CD14-positive monocyte (primary cell): ENCODE measurements around the gene ESRP2. TPM values are rescaled to one million over a fixed set of nuclear protein-coding genes. Genes with fewer than 3 reads are reported as not detected.

Source experiments
- DNase-seq, 3 donors: peaks; one replicate each; pipeline ENCODE4 v3.0.0-alpha.2; 2011 to 2022
- H2AFZ ChIP-seq: 2 replicates; pipeline ENCODE4 v1.6.0; 2012; ENCODE audit warnings: mild to moderate bottlenecking, low read depth, low read length, inconsistent platforms; ENCODE audit not compliant: insufficient read depth, poor library complexity, severe bottlenecking
- H3K27ac ChIP-seq, 2 donors: 1 replicate in 1 of 2; 2 replicates in 1 of 2; pipeline ENCODE4 v1.5.1; 2012 to 2013; ENCODE audit warnings: low read length in 2 of 2, control low read depth in 1 of 2, inconsistent platforms in 1 of 2, low read depth in 1 of 2, mild to moderate bottlenecking in 1 of 2
- H3K27me3 ChIP-seq, 2 donors: one replicate each; pipeline versions ENCODE4 v1.6.0 to v1.6.1; 2011 to 2013; ENCODE audit warnings: low read length in 2 of 2; ENCODE audit not compliant: control insufficient read depth in 2 of 2, insufficient read depth in 2 of 2
- H3K36me3 ChIP-seq, 2 donors: replicated peaks in 1 of 2; 1 replicate in 1 of 2; 2 replicates in 1 of 2; pipeline versions ENCODE4 v1.5.1 to v1.6.1; 2012 to 2013; ENCODE audit warnings: low read length in 2 of 2, control low read depth in 1 of 2, inconsistent platforms in 1 of 2, mild to moderate bottlenecking in 1 of 2; ENCODE audit not compliant: insufficient read depth in 2 of 2, control insufficient read depth in 1 of 2
- H3K4me1 ChIP-seq, 2 donors: 1 replicate in 1 of 2; 2 replicates in 1 of 2; pipeline versions ENCODE4 v1.5.1 to v1.6.1; 2012 to 2013; ENCODE audit warnings: low read length in 2 of 2, control low read depth in 1 of 2, inconsistent platforms in 1 of 2, mild to moderate bottlenecking in 1 of 2, moderate library complexity in 1 of 2; ENCODE audit not compliant: insufficient read depth in 2 of 2, control insufficient read depth in 1 of 2
- H3K4me2 ChIP-seq: replicated peaks from 2 replicates; pipeline ENCODE3; 2012; ENCODE audit warnings: low read length, moderate library complexity, mild to moderate bottlenecking; ENCODE audit not compliant: poor library complexity, severe bottlenecking; ENCODE audit errors: extremely low read depth
- H3K4me3 ChIP-seq, 3 experiments: fragments of 200-600 bp in 1 of 3; sonication (generic) in 1 of 3; replicated peaks in 1 of 3; 1 replicate in 2 of 3; 2 replicates in 1 of 3; pipeline ENCODE4 v1.5.1; 2011 to 2013; ENCODE audit warnings: low read length in 3 of 3, mild to moderate bottlenecking in 3 of 3, control low read depth in 2 of 3, low read depth in 2 of 3, inconsistent platforms in 1 of 3, moderate library complexity in 1 of 3
- H3K79me2 ChIP-seq: 2 replicates; pipeline ENCODE4 v1.6.0; 2012; ENCODE audit warnings: mild to moderate bottlenecking, control low read depth, inconsistent platforms, low read length, moderate library complexity; ENCODE audit not compliant: insufficient read depth
- H3K9ac ChIP-seq: 2 replicates; pipeline ENCODE4 v1.6.0; 2017; ENCODE audit warnings: low read length, mild to moderate bottlenecking; ENCODE audit not compliant: insufficient read depth, poor library complexity, severe bottlenecking
- H3K9me3 ChIP-seq, 2 donors: replicated peaks in 1 of 2; 1 replicate in 1 of 2; 2 replicates in 1 of 2; pipeline versions ENCODE4 v1.5.1 to v1.6.1; 2012 to 2013; ENCODE audit warnings: low read length in 2 of 2, control low read depth in 1 of 2; ENCODE audit not compliant: control insufficient read depth in 1 of 2, insufficient read depth in 1 of 2
- H4K20me1 ChIP-seq: 2 replicates; pipeline ENCODE4 v1.6.0; 2012; ENCODE audit warnings: mild to moderate bottlenecking, low read length, control low read depth, moderate library complexity; ENCODE audit not compliant: insufficient read depth
- H3K27ac Mint-ChIP-seq, 7 donors: one replicate each; pipeline ENCODE4 v1.8.0; 2020; ENCODE audit warnings: mild to moderate bottlenecking in 7 of 7, mixed read lengths in 7 of 7, moderate library complexity in 6 of 7, inconsistent platforms in 2 of 7
- H3K27me3 Mint-ChIP-seq, 3 donors: one replicate each; pipeline ENCODE4 v1.8.0; 2021 to 2022; ENCODE audit warnings: low read depth in 3 of 3, mild to moderate bottlenecking in 3 of 3, mixed read lengths in 3 of 3, moderate library complexity in 3 of 3, inconsistent platforms in 1 of 3
- H3K36me3 Mint-ChIP-seq, 2 donors: one replicate each; pipeline ENCODE4 v1.8.0; 2020; ENCODE audit warnings: mixed read lengths in 2 of 2, inconsistent platforms in 1 of 2, mild to moderate bottlenecking in 1 of 2
- H3K4me1 Mint-ChIP-seq: one replicate; pipeline ENCODE4 v1.8.0; 2020; ENCODE audit warnings: mild to moderate bottlenecking, mixed read lengths
- H3K4me3 Mint-ChIP-seq, 2 donors: one replicate each; pipeline ENCODE4 v1.8.0; 2020; ENCODE audit warnings: mild to moderate bottlenecking in 2 of 2, mixed read lengths in 2 of 2, moderate library complexity in 1 of 2
- H3K9me3 Mint-ChIP-seq, 7 donors: one replicate each; pipeline ENCODE4 v1.8.0; 2020 to 2022; ENCODE audit warnings: mixed read lengths in 7 of 7, mild to moderate bottlenecking in 6 of 7, moderate library complexity in 6 of 7, inconsistent platforms in 2 of 7
- WGBS: methylation state at CpG from one replicate; pipeline ENCODE4 v1.1.5; 2013; ENCODE audit warnings: missing lambda C conversion rate; ENCODE audit not compliant: insufficient coverage; 5-methylcytosine and 5-hydroxymethylcytosine counted together
- intact Hi-C, 2 donors: fragments of 100-400 bp; cut with micrococcal nuclease; formaldehyde crosslinking; loops; one replicate each; pipeline versions ENCODE4 v1.15.0 to v1.15.1; 2023
- polyA plus RNA-seq, 3 donors: library from polyadenylated mRNA; depleted of rRNA in 1 of 3; unstranded in 2 of 3; stranded (reverse) in 1 of 3; fragments of 300-500 nt in 2 of 3; fragments of >200 nt in 1 of 3; fragmentation: Illumina TruSeq in 2 of 3; gene quantifications; 1 replicate in 2 of 3; 2 replicates in 1 of 3; pipeline ENCODE4 v1.2.3, GENCODE V29; 2012 to 2021
- TF ChIP-seq, protein P1 (sequence below): fragments of 200-600 bp; IDR thresholded peaks from one replicate; pipeline ENCODE4 v1.8.0; 2022; ENCODE audit warnings: antibody characterized with exemption, mild to moderate bottlenecking

ESRP2 gene
- polyA plus RNA-seq, 3 donors = not detected

GRCh38 chr16:68223072-68223471, 12.9 kb downstream of the ESRP2 start:
- TF ChIP-seq, protein P1, sequence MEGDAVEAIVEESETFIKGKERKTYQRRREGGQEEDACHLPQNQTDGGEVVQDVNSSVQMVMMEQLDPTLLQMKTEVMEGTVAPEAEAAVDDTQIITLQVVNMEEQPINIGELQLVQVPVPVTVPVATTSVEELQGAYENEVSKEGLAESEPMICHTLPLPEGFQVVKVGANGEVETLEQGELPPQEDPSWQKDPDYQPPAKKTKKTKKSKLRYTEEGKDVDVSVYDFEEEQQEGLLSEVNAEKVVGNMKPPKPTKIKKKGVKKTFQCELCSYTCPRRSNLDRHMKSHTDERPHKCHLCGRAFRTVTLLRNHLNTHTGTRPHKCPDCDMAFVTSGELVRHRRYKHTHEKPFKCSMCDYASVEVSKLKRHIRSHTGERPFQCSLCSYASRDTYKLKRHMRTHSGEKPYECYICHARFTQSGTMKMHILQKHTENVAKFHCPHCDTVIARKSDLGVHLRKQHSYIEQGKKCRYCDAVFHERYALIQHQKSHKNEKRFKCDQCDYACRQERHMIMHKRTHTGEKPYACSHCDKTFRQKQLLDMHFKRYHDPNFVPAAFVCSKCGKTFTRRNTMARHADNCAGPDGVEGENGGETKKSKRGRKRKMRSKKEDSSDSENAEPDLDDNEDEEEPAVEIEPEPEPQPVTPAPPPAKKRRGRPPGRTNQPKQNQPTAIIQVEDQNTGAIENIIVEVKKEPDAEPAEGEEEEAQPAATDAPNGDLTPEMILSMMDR = no peak
- peaks cover 31 to 64% of the 10 kb centered on the region in 2 donors for H3K36me3 ChIP-seq
- H4K20me1 ChIP-seq = peaks cover 13% of the 10 kb centered on the region
- intact Hi-C loops = loop anchor here in 1 of 2 donors (10.0 kb wide), 1 partner anchor 548 kb away; no protein-coding TSS in a partner anchor
- H3K9me3 ChIP-seq = no peaks in the 10 kb centered on the region
- H3K27me3 ChIP-seq = no peaks in the 10 kb centered on the region
- no peak for DNase-seq
- Mint-ChIP-seq H3K9me3 (no peaks in the 10 kb centered on the region), H3K27me3 (peaks cover 0 to 2% (median 0%) of the 10 kb centered on the region in 3 donors), H3K4me3 (no peak overlapping the region), H3K36me3 (peaks cover 32 to 55% of the 10 kb centered on the region in 2 donors), H3K4me1 (no peaks in the 10 kb centered on the region), H3K27ac (no peak overlapping the region)
- no peak overlapping the region for H2AFZ ChIP-seq
- no peak overlapping the region for H3K4me3 ChIP-seq
- no peaks in the 10 kb centered on the region for H3K79me2 ChIP-seq
- H3K9ac ChIP-seq = no peak overlapping the region
- WGBS = no CpG with 5 or more reads among the region's 1 CpG
- no peak overlapping the region for H3K27ac ChIP-seq
- H3K4me1 ChIP-seq = no peaks in the 10 kb centered on the region
- H3K4me2 ChIP-seq = no peak overlapping the region

- H2AFZ ChIP-seq = no peak overlapping the region
- Mint-ChIP-seq H3K4me3 (no peak overlapping the region), H3K27ac (peak overlapping the region in 2 of 7 donors; percentile 30 to 55), H3K9me3 (no peaks in the 10 kb centered on the region), H3K36me3 (peaks cover 36 to 49% of the 10 kb centered on the region in 2 donors), H3K4me1 (peaks cover 6% of the 10 kb centered on the region), H3K27me3 (no peaks in the 10 kb centered on the region)
- no peak for DNase-seq
- H3K27ac ChIP-seq = no peak overlapping the region
- H3K9ac ChIP-seq = no peak overlapping the region
- H3K4me3 ChIP-seq = no peak overlapping the region
- H3K4me2 ChIP-seq = no peak overlapping the region
- intact Hi-C loops = loop anchor here in 1 of 2 donors (10.0 kb wide), 1 partner anchor 545 kb away; no protein-coding TSS in a partner anchor
- H3K27me3 ChIP-seq = no peaks in the 10 kb centered on the region
- no peaks in the 10 kb centered on the region for H3K9me3 ChIP-seq
- peaks cover 2% of the 10 kb centered on the region for H3K79me2 ChIP-seq
- TF ChIP-seq, protein P1 = no peak
- H3K36me3 ChIP-seq = peaks cover 15 to 54% of the 10 kb centered on the region in 2 donors
- no peaks in the 10 kb centered on the region for H3K4me1 ChIP-seq
- peaks cover 12% of the 10 kb centered on the region for H4K20me1 ChIP-seq
- whole genome bisulfite sequencing = no CpG with 5 or more reads among the region's 6 CpGs
These were observed 16.1 kb downstream of the ESRP2 start for GRCh38 chr16:68219725-68220351.
